Measurements from ENCODE around the gene ERC1. TPM values are rescaled to one million over a fixed set of nuclear protein-coding genes. Genes with fewer than 3 reads are reported as not detected.

The ERC1 gene
- total and polyA plus RNA-seq, 4 donors = 7.4 to 78.2 (median 39.8) TPM

- WGBS, 2 donors = 36 to 61% methylated on average over 3 of the region's 3 CpGs
- no peaks in the 10 kb centered on the region for H3K4me1 ChIP-seq (ENCODE audit: control insufficient read depth in 5 of 5, insufficient read depth in 5 of 5, low read length in 5 of 5)
- no peak overlapping the region for H3K27ac ChIP-seq (ENCODE audit: low read depth in 1 of 2, low read length in 1 of 2)
- H3K27me3 ChIP-seq (ENCODE audit: control insufficient read depth in 3 of 3, insufficient read depth in 3 of 3, low read length in 2 of 3) = no peaks in the 10 kb centered on the region
- H3K4me3 ChIP-seq = no peak overlapping the region
- TF ChIP-seq CTCF (IDR thresholded peaks at IDR 0.05; ENCODE audit: control extremely low read depth, extremely low read depth) = no peak
- DNase-seq = peak in 2 of 3 donors; percentile 18 to 27
- no peak for ATAC-seq (ENCODE audit: insufficient read depth, low FRiP score)
- no peaks in the 10 kb centered on the region for H3K36me3 ChIP-seq (ENCODE audit: control insufficient read depth in 4 of 4, insufficient read depth in 4 of 4, low read length in 4 of 4)
- no peak overlapping the region for H3K9ac ChIP-seq (ENCODE audit: insufficient read depth in 1 of 2, low read length in 2 of 2)
- no peaks in the 10 kb centered on the region for H3K9me3 ChIP-seq (ENCODE audit: control insufficient read depth in 4 of 4, insufficient read depth in 3 of 4, low read length in 3 of 4)
These were observed 131.8 kb downstream of the ERC1 start for GRCh38 chr12:1122786-1123185.

- Histone ChIP-seq H3K4me1 (ENCODE audit: control insufficient read depth in 5 of 5, insufficient read depth in 5 of 5, low read length in 5 of 5) (no peaks in the 10 kb centered on the region), H3K36me3 (ENCODE audit: control insufficient read depth in 4 of 4, insufficient read depth in 4 of 4, low read length in 4 of 4) (no peaks in the 10 kb centered on the region), H3K27ac (ENCODE audit: low read depth in 1 of 2, low read length in 1 of 2) (no peak overlapping the region), H3K9me3 (ENCODE audit: control insufficient read depth in 4 of 4, insufficient read depth in 3 of 4, low read length in 3 of 4) (no peaks in the 10 kb centered on the region), H3K27me3 (ENCODE audit: control insufficient read depth in 3 of 3, insufficient read depth in 3 of 3, low read length in 2 of 3) (no peaks in the 10 kb centered on the region), H3K4me3 (no peak overlapping the region), H3K9ac (ENCODE audit: insufficient read depth in 1 of 2, low read length in 2 of 2) (no peak overlapping the region)
- no peak for ATAC-seq (ENCODE audit: insufficient read depth, low FRiP score)
- TF ChIP-seq CTCF (IDR thresholded peaks at IDR 0.05; ENCODE audit: control extremely low read depth, extremely low read depth) = no peak
- 87 to 92% methylated on average over 2 of the region's 2 CpGs for WGBS, 2 donors
- no peak for DNase-seq
These were observed 135.1 kb downstream of the ERC1 start for GRCh38 chr12:1126091-1126490.

- no peaks in the 10 kb centered on the region for H3K4me1 ChIP-seq (ENCODE audit: control insufficient read depth in 5 of 5, insufficient read depth in 5 of 5, low read length in 5 of 5)
- no peaks in the 10 kb centered on the region for H3K27me3 ChIP-seq (ENCODE audit: control insufficient read depth in 3 of 3, insufficient read depth in 3 of 3, low read length in 2 of 3)
- H3K27ac ChIP-seq (ENCODE audit: low read depth in 1 of 2, low read length in 1 of 2) = no peak overlapping the region
- 93 to 100% methylated on average over 1 of the region's 1 CpG for WGBS, 2 donors
- H3K9me3 ChIP-seq (ENCODE audit: control insufficient read depth in 4 of 4, insufficient read depth in 3 of 4, low read length in 3 of 4) = no peaks in the 10 kb centered on the region
- H3K9ac ChIP-seq (ENCODE audit: insufficient read depth in 1 of 2, low read length in 2 of 2) = no peak overlapping the region
- H3K36me3 ChIP-seq (ENCODE audit: control insufficient read depth in 4 of 4, insufficient read depth in 4 of 4, low read length in 4 of 4) = no peaks in the 10 kb centered on the region
- ATAC-seq (ENCODE audit: insufficient read depth, low FRiP score) = no peak
- TF ChIP-seq CTCF (IDR thresholded peaks at IDR 0.05; ENCODE audit: control extremely low read depth, extremely low read depth) = no peak
- H3K4me3 ChIP-seq = no peak overlapping the region
- DNase-seq = no peak
These were observed 136.0 kb downstream of the ERC1 start for GRCh38 chr12:1127021-1127420.

- no peak overlapping the region for H3K9ac ChIP-seq (ENCODE audit: insufficient read depth in 1 of 2, low read length in 2 of 2)
- ATAC-seq (ENCODE audit: insufficient read depth, low FRiP score) (no peak), DNase-seq (peak; percentile 66 to 85 (median 68))
- H3K27me3 ChIP-seq (ENCODE audit: control insufficient read depth in 3 of 3, insufficient read depth in 3 of 3, low read length in 2 of 3) = no peaks in the 10 kb centered on the region
- H3K4me3 ChIP-seq = no peak overlapping the region
- H3K36me3 ChIP-seq (ENCODE audit: control insufficient read depth in 4 of 4, insufficient read depth in 4 of 4, low read length in 4 of 4) = peaks cover 0 to 2% (median 0%) of the 10 kb centered on the region in 4 donors
- peak overlapping the region in 1 of 2 donors; percentile 53 for H3K27ac ChIP-seq (ENCODE audit: low read depth in 1 of 2, low read length in 1 of 2)
- H3K9me3 ChIP-seq (ENCODE audit: control insufficient read depth in 4 of 4, insufficient read depth in 3 of 4, low read length in 3 of 4) = no peaks in the 10 kb centered on the region
- TF ChIP-seq CTCF (IDR thresholded peaks at IDR 0.05; ENCODE audit: control extremely low read depth, extremely low read depth) = no peak
- no peaks in the 10 kb centered on the region for H3K4me1 ChIP-seq (ENCODE audit: control insufficient read depth in 5 of 5, insufficient read depth in 5 of 5, low read length in 5 of 5)
- WGBS, 2 donors = 49 to 63% methylated on average over 3 of the region's 3 CpGs
These were observed 139.1 kb downstream of the ERC1 start for GRCh38 chr12:1130164-1130563.

Data from lung (tissue), 12 donors.